SK-N-SH (cell line): ENCODE results near the gene STX18. TPM values are rescaled to one million over a fixed set of nuclear protein-coding genes. Genes with fewer than 3 reads are reported as not detected.

ENCODE experiments used
- CTCF ChIA-PET: fragments of 300-600, 350-600 bp; formaldehyde crosslinking; extraction: SDS; loops from one replicate; lab custom pipeline; 2021; lab: Yijun Ruan, JAX
- POLR2A ChIA-PET: fragments of 350-600 bp; sonication (Branson Sonifier 250); formaldehyde crosslinking; extraction: SDS; loops from one replicate; lab custom pipeline; 2020; ENCODE audit warnings: antibody characterized with exemption, inconsistent platforms; lab: Yijun Ruan, JAX
- DNase-seq: peaks from one replicate; pipeline ENCODE4 v3.0.0; 2012
- H2AFZ ChIP-seq: fragments of 200-600 bp; sonication (generic); 2 replicates; pipeline ENCODE4 v1.8.1; 2016; ENCODE audit warnings: antibody characterized with exemption, mild to moderate bottlenecking, low read depth
- H3F3A ChIP-seq: fragments of 200-600 bp; sonication (generic); replicated peaks from 2 replicates; pipeline ENCODE3; 2016; ENCODE audit warnings: antibody characterized with exemption, mild to moderate bottlenecking; ENCODE audit not compliant: insufficient read depth
- H3K27ac ChIP-seq, 2 experiments: fragments of 200-500 bp in 1 of 2; fragments of 200-600 bp in 1 of 2; sonication (Bioruptor generic) in 1 of 2; sonication (generic), shearing (Covaris generic) in 1 of 2; 2 replicates each; pipeline versions ENCODE4 v1.5.1 to v1.6.1; 2014 to 2016; ENCODE audit warnings: low read depth in 2 of 2, inconsistent platforms in 1 of 2, low read length in 1 of 2, mild to moderate bottlenecking in 1 of 2, mixed read lengths in 1 of 2
- H3K27me3 ChIP-seq: fragments of 200-600 bp; sonication (generic), shearing (Covaris generic); 2 replicates; pipeline ENCODE4 v1.6.1; 2016; ENCODE audit warnings: mixed run types; ENCODE audit not compliant: insufficient read depth
- H3K36me3 ChIP-seq, 2 experiments: fragments of 200-500 bp in 1 of 2; fragments of 200-600 bp in 1 of 2; sonication (Bioruptor generic) in 1 of 2; sonication (generic) in 1 of 2; replicated peaks in 1 of 2; 2 replicates each; pipeline versions ENCODE3 to v1.5.1; 2014 to 2016; ENCODE audit warnings: low read length in 1 of 2, mild to moderate bottlenecking in 1 of 2; ENCODE audit not compliant: insufficient read depth in 2 of 2, control insufficient read depth in 1 of 2
- H3K4me1 ChIP-seq, 2 experiments: fragments of 200-500 bp in 1 of 2; fragments of 200-600 bp in 1 of 2; sonication (Bioruptor generic) in 1 of 2; sonication (generic), shearing (Covaris generic) in 1 of 2; 2 replicates each; pipeline versions ENCODE4 v1.5.1 to v1.6.1; 2014 to 2016; ENCODE audit warnings: low read depth in 1 of 2, low read length in 1 of 2, mixed run types in 1 of 2; ENCODE audit not compliant: insufficient read depth in 2 of 2, control insufficient read depth in 1 of 2
- H3K4me2 ChIP-seq: fragments of 200-600 bp; sonication (generic), shearing (Covaris generic); 2 replicates; pipeline ENCODE4 v1.6.1; 2017; ENCODE audit warnings: mixed run types
- H3K4me3 ChIP-seq, 2 experiments: fragments of 200-500 bp in 1 of 2; fragments of 200-600 bp in 1 of 2; sonication (Bioruptor generic) in 1 of 2; sonication (generic), shearing (Covaris generic) in 1 of 2; 2 replicates each; pipeline versions ENCODE4 v1.5.1 to v1.8.1; 2014 to 2016; ENCODE audit warnings: low read depth in 2 of 2, inconsistent platforms in 1 of 2, low read length in 1 of 2, mild to moderate bottlenecking in 1 of 2, mixed read lengths in 1 of 2, moderate library complexity in 1 of 2
- H3K79me2 ChIP-seq: fragments of 200-600 bp; sonication (generic); 2 replicates; pipeline ENCODE4 v1.8.1; 2017; ENCODE audit warnings: mild to moderate bottlenecking; ENCODE audit not compliant: insufficient read depth
- H3K9ac ChIP-seq: fragments of 200-600 bp; sonication (generic); 2 replicates; pipeline ENCODE4 v1.6.1; 2017; ENCODE audit warnings: mixed run types
- H3K9me2 ChIP-seq: fragments of 200-600 bp; sonication (generic); 2 replicates; pipeline ENCODE4 v1.6.1; 2017; ENCODE audit warnings: mixed run types
- H3K9me3 ChIP-seq: fragments of 200-600 bp; sonication (generic); 2 replicates; pipeline ENCODE4 v1.6.1; 2017; ENCODE audit warnings: mixed run types, mild to moderate bottlenecking, moderate library complexity
- H4K20me1 ChIP-seq: fragments of 200-600 bp; sonication (generic); 2 replicates; pipeline ENCODE4 v1.6.1; 2017; ENCODE audit warnings: mild to moderate bottlenecking, mixed run types; ENCODE audit not compliant: insufficient read depth
- ELF1 ChIP-seq: IDR thresholded peaks from 2 replicates; pipeline ENCODE4 v1.4.0; 2012
- EP300 ChIP-seq, 2 experiments: IDR thresholded peaks; 2 replicates each; pipeline versions ENCODE4 v1.4.0 to v1.6.1; 2012; ENCODE audit warnings: borderline replicate concordance in 1 of 2, low read depth in 1 of 2, low read length in 1 of 2
- EZH2phosphoT487 ChIP-seq: fragments of 200-600 bp; sonication (generic); IDR thresholded peaks from 2 replicates; pipeline ENCODE4 v1.6.1; 2017; ENCODE audit warnings: low read depth, mixed run types, mild to moderate bottlenecking, antibody characterized with exemption, moderate library complexity, borderline replicate concordance
- FOSL2 ChIP-seq: IDR thresholded peaks from 2 replicates; pipeline ENCODE4 v1.4.0; 2012; ENCODE audit warnings: low read depth, mild to moderate bottlenecking, moderate library complexity, borderline replicate concordance
- FOXM1 ChIP-seq: IDR thresholded peaks from 2 replicates; pipeline ENCODE4 v1.4.0; 2012; ENCODE audit warnings: low read depth, mild to moderate bottlenecking
- GATA2 ChIP-seq: sonication (generic); formaldehyde crosslinking; IDR thresholded peaks from 2 replicates; pipeline ENCODE4 v1.5.0; 2020; ENCODE audit warnings: mild to moderate bottlenecking, missing genetic modification reagents
- JUND ChIP-seq: IDR thresholded peaks from 2 replicates; pipeline ENCODE4 v1.4.0; 2012
- MEF2A ChIP-seq: IDR thresholded peaks from 2 replicates; pipeline ENCODE4 v1.4.0; 2012; ENCODE audit warnings: low read depth, borderline replicate concordance
- MXI1 ChIP-seq: IDR thresholded peaks from 2 replicates; pipeline ENCODE4 v1.6.1; 2012; ENCODE audit warnings: mild to moderate bottlenecking, low read depth, low read length, improper control_type of control experiment
- NFIC ChIP-seq: IDR thresholded peaks from 2 replicates; pipeline ENCODE4 v1.4.0; 2012; ENCODE audit warnings: borderline replicate concordance
- NRF1 ChIP-seq: IDR thresholded peaks from 2 replicates; pipeline ENCODE4 v1.6.1; 2012; ENCODE audit warnings: low read depth, mild to moderate bottlenecking, low read length
- SIN3A ChIP-seq: IDR thresholded peaks from 2 replicates; pipeline ENCODE4 v1.6.1; 2012; ENCODE audit warnings: low read depth, mild to moderate bottlenecking, low read length, moderate library complexity, borderline replicate concordance
- SMC3 ChIP-seq: IDR thresholded peaks from 2 replicates; pipeline ENCODE4 v1.6.1; 2012; ENCODE audit warnings: low read depth, low read length, improper control_type of control experiment
- TEAD4 ChIP-seq: IDR thresholded peaks from 2 replicates; pipeline ENCODE4 v1.4.0; 2012; ENCODE audit warnings: mild to moderate bottlenecking, borderline replicate concordance; ENCODE audit not compliant: insufficient read depth
- WGBS: methylation state at CpG from one replicate; pipeline ENCODE4 v1.1.6; 2017; ENCODE audit warnings: low lambda C conversion rate; 5-methylcytosine and 5-hydroxymethylcytosine counted together
- polyA plus RNA-seq, 3 experiments: library from polyadenylated mRNA; depleted of rRNA; stranded (reverse); fragments of >200 nt; gene quantifications; 2 replicates each; pipeline ENCODE4 v1.2.3, GENCODE V29; 2012
- TF ChIP-seq, protein P1 (sequence below): IDR thresholded peaks from 2 replicates; pipeline ENCODE4 v1.4.0; 2012; ENCODE audit warnings: low read depth, borderline replicate concordance
- TF ChIP-seq, protein P2 (sequence below): IDR thresholded peaks from 2 replicates; pipeline ENCODE4; 2012
- TF ChIP-seq, protein P3 (sequence below): fragments of 150-350 bp; IDR thresholded peaks from 2 replicates; pipeline ENCODE4 v1.6.1; 2016; ENCODE audit warnings: mild to moderate bottlenecking, low read depth, low read length

The STX18 gene
- polyA plus RNA-seq, 1 of the 3 experiments (the other 2 are of a cell fraction): 17.3 TPM

DNA sequence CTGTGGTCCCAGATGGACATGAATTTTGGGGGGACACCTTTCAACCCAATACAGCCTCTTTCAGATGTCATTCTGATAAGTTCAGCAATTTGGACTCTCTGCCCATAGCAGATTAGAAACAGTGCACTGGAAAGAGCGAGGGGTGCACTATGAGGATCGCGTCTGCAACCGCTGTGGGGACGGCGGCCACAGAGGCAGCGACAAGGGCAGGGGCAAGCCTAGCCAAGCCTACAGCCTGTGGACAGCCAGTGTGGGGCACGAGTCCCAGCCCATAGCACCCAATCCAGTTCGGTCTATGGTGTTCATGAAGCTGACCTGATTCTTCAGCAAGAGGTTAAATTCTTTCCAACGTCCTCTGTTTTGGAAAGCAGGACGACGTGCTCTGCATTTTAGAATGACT lies 164.7 kb downstream of the STX18 start:
- Histone ChIP-seq H3K79me2 (no peaks in the 10 kb centered on the region), H3K9ac (no peak overlapping the region), H3K4me2 (no peak overlapping the region), H3F3A (no peaks in the 10 kb centered on the region), H3K9me2 (no peaks in the 10 kb centered on the region), H3K27ac (no peak overlapping the region), H3K36me3 (no peaks in the 10 kb centered on the region), H2AFZ (no peak overlapping the region), H3K27me3 (0 out of 2 replicates have a peak, but pooled peaks cover 8% of the 10 kb centered on the region), H3K4me1 (no peaks in the 10 kb centered on the region; a peak in 1 of 4 replicates), H3K9me3 (no peaks in the 10 kb centered on the region), H3K4me3 (no peak overlapping the region), H4K20me1 (no peaks in the 10 kb centered on the region)
- WGBS: 64% methylated on average over 8 of the region's 12 CpGs
- ChIA-PET POLR2A (interaction anchor here (0.7 kb wide), 1 partner anchor 10 kb away, joined by 3 read pairs; the partner anchor contains the start of gene NSG1), CTCF (interaction anchor here (0.8 kb wide), 1 partner anchor 40 kb away, joined by 3 read pairs; no protein-coding TSS in a partner anchor)
- no peak for DNase-seq
- TF ChIP-seq ELF1 (no peak), MXI1 (no peak), EZH2phosphoT487 (no peak), GATA2 (CRISPR knock-in tag) (no peak)

DNA sequence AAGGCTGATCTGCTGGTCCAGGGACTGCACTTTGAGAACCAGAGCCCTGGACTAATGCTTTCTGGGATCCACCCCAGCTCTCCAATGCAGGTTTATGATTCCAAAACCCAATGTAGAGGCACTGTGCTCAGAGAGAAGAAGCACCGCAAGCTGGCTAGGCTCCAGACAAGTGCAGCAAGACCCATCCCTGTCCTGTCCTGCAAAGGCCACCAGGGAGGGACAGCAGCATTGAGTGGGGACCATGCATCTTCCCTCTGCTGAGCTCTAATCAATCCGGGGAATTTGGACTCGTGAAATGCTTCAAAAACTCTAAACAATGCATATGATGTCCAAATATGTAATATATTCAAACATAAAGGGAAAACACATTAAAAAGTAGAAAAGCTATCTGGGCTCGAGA lies 165.8 kb downstream of the STX18 start:
- Histone ChIP-seq H2AFZ (no peak overlapping the region), H3K4me1 (no peaks in the 10 kb centered on the region; a peak in 1 of 4 replicates), H4K20me1 (no peaks in the 10 kb centered on the region), H3K27ac (no peak overlapping the region), H3K9me2 (no peaks in the 10 kb centered on the region), H3K79me2 (no peaks in the 10 kb centered on the region), H3K4me3 (no peak overlapping the region), H3K27me3 (0 out of 2 replicates have a peak, but pooled peaks cover 7% of the 10 kb centered on the region), H3K9ac (no peak overlapping the region), H3F3A (no peaks in the 10 kb centered on the region), H3K9me3 (no peaks in the 10 kb centered on the region), H3K36me3 (no peaks in the 10 kb centered on the region), H3K4me2 (no peak overlapping the region)
- TF ChIP-seq FOXM1 (no peak), SIN3A (no peak), SMC3 (no peak), NFIC (no peak), EP300 (IDR thresholded peaks at IDR 0.05; ENCODE audit: borderline replicate concordance in 1 of 2, low read depth in 1 of 2, low read length in 1 of 2) (no peak), MXI1 (no peak), NRF1 (no peak), MEF2A (no peak), FOSL2 (no peak), JUND (no peak), GATA2 (CRISPR knock-in tag) (no peak), TEAD4 (no peak)
- TF ChIP-seq, protein P1, sequence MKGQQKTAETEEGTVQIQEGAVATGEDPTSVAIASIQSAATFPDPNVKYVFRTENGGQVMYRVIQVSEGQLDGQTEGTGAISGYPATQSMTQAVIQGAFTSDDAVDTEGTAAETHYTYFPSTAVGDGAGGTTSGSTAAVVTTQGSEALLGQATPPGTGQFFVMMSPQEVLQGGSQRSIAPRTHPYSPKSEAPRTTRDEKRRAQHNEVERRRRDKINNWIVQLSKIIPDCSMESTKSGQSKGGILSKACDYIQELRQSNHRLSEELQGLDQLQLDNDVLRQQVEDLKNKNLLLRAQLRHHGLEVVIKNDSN: no peak
- TF ChIP-seq, protein P2, sequence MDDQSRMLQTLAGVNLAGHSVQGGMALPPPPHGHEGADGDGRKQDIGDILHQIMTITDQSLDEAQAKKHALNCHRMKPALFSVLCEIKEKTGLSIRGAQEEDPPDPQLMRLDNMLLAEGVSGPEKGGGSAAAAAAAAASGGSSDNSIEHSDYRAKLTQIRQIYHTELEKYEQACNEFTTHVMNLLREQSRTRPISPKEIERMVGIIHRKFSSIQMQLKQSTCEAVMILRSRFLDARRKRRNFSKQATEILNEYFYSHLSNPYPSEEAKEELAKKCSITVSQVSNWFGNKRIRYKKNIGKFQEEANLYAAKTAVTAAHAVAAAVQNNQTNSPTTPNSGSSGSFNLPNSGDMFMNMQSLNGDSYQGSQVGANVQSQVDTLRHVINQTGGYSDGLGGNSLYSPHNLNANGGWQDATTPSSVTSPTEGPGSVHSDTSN: no peak
- TF ChIP-seq, protein P3, sequence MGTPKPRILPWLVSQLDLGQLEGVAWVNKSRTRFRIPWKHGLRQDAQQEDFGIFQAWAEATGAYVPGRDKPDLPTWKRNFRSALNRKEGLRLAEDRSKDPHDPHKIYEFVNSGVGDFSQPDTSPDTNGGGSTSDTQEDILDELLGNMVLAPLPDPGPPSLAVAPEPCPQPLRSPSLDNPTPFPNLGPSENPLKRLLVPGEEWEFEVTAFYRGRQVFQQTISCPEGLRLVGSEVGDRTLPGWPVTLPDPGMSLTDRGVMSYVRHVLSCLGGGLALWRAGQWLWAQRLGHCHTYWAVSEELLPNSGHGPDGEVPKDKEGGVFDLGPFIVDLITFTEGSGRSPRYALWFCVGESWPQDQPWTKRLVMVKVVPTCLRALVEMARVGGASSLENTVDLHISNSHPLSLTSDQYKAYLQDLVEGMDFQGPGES: no peak
- 50% methylated on average over 4 of the region's 4 CpGs for WGBS
- ChIA-PET POLR2A (no interaction called here), CTCF (interaction anchor here (1.5 kb wide), 1 partner anchor 8 kb away, joined by 6 read pairs; no protein-coding TSS in a partner anchor)
- DNase-seq: no peak
